HCT116 (cell line): ENCODE results near the gene CDH26. TPM values are rescaled to one million over a fixed set of nuclear protein-coding genes. Genes with fewer than 3 reads are reported as not detected.

ENCODE experiments used
- ATAC-seq: fragments of 200-7000 bp; cut with Tn5 transposase; 2 replicates; pipeline ENCODE4 v1.9.1; 2020; ENCODE audit warnings: mild to moderate bottlenecking, moderate library complexity
- BruUV-seq: library from RNA; stranded (reverse); fragments of 400-500 nt; replicated peaks from 2 replicates; lab custom pipeline; 2021; lab: Mats Ljungman, UMichigan
- CTCF ChIA-PET: fragments of 300-600 bp; sonication (Branson Sonifier 250); formaldehyde crosslinking; loops from one replicate; lab custom pipeline; 2021; ENCODE audit warnings: antibody characterized with exemption; lab: Charles Lee
- POLR2A ChIA-PET: fragments of 300-600, 350-600 bp; sonication (Branson Sonifier 250); formaldehyde crosslinking; loops from one replicate; lab custom pipeline; 2021; ENCODE audit warnings: antibody characterized with exemption; lab: Charles Lee
- RAD21 ChIA-PET, 2 experiments: fragments of 300-600 bp; sonication (Branson Sonifier 250); formaldehyde crosslinking; loops; one replicate each; lab custom pipeline; 2023; ENCODE audit warnings: low total read pairs in 2 of 2; ENCODE audit not compliant: uncharacterized antibody in 2 of 2, unreplicated experiment in 2 of 2, low non-redundant PET in 1 of 2; lab: Charles Lee
- DNase-seq: peaks from one replicate; pipeline ENCODE4 v3.0.0-alpha.2; 2010; ENCODE audit warnings: low read depth, low spot score
- H2AFZ ChIP-seq: fragments of 200-600 bp; shearing (Covaris generic), sonication (generic); 2 replicates; pipeline ENCODE4 v1.6.1; 2017; ENCODE audit warnings: low read depth, mixed run types, mixed read lengths, antibody characterized with exemption, low read length; ENCODE audit not compliant: poor library complexity, severe bottlenecking
- H3K27ac ChIP-seq: 2 replicates; pipeline ENCODE4 v1.5.1; 2012; ENCODE audit warnings: low read depth, low read length
- H3K27me3 ChIP-seq: fragments of 200-600 bp; sonication (generic); 2 replicates; pipeline ENCODE4 v1.6.1; 2016; ENCODE audit warnings: mixed run types, low read length, mixed read lengths; ENCODE audit not compliant: insufficient read depth
- H3K36me3 ChIP-seq, 2 experiments: fragments of 200-500 bp in 1 of 2; fragments of 200-600 bp in 1 of 2; sonication (Bioruptor generic) in 1 of 2; sonication (generic) in 1 of 2; 2 replicates each; pipeline versions ENCODE4 v1.5.1 to v1.6.1; 2014 to 2016; ENCODE audit warnings: low read length in 2 of 2, inconsistent platforms in 1 of 2, mixed read lengths in 1 of 2, mixed run types in 1 of 2; ENCODE audit not compliant: insufficient read depth in 2 of 2, control insufficient read depth in 1 of 2
- H3K4me1 ChIP-seq, 2 experiments: fragments of 200-600 bp in 1 of 2; sonication (generic) in 1 of 2; 2 replicates each; pipeline versions ENCODE4 v1.5.1 to v1.6.1; 2012 to 2017; ENCODE audit warnings: low read length in 2 of 2, inconsistent platforms in 1 of 2, mild to moderate bottlenecking in 1 of 2, mixed read lengths in 1 of 2, mixed run types in 1 of 2, moderate library complexity in 1 of 2; ENCODE audit not compliant: insufficient read depth in 2 of 2, control insufficient read depth in 1 of 2
- H3K4me2 ChIP-seq: fragments of 200-600 bp; sonication (generic); 2 replicates; pipeline ENCODE4 v1.6.1; 2017; ENCODE audit warnings: mixed run types, low read length, mixed read lengths
- H3K4me3 ChIP-seq, 2 experiments: fragments of 200-600 bp in 1 of 2; sonication (generic) in 1 of 2; replicated peaks in 1 of 2; 2 replicates each; pipeline ENCODE4 v1.5.1; 2011 to 2016; ENCODE audit warnings: low read length in 2 of 2, control low read depth in 1 of 2, low read depth in 1 of 2, mild to moderate bottlenecking in 1 of 2, mixed read lengths in 1 of 2, mixed run types in 1 of 2
- H3K79me2 ChIP-seq: fragments of 200-600 bp; sonication (generic); 2 replicates; pipeline ENCODE4 v1.6.1; 2017; ENCODE audit warnings: mild to moderate bottlenecking, mixed run types, low read length, moderate library complexity, mixed read lengths; ENCODE audit not compliant: insufficient read depth
- H3K9ac ChIP-seq: fragments of 200-600 bp; sonication (generic); 2 replicates; pipeline ENCODE4 v1.6.1; 2016; ENCODE audit warnings: low read length, mixed read lengths
- H3K9me2 ChIP-seq: fragments of 200-600 bp; sonication (generic), shearing (Covaris generic); 2 replicates; pipeline ENCODE4 v1.6.1; 2017; ENCODE audit warnings: mixed run types, mild to moderate bottlenecking, moderate library complexity; ENCODE audit not compliant: insufficient read depth
- H3K9me3 ChIP-seq, 2 experiments: fragments of 200-500 bp in 1 of 2; fragments of 200-600 bp in 1 of 2; sonication (Bioruptor generic) in 1 of 2; sonication (generic) in 1 of 2; 2 replicates each; pipeline ENCODE4 v1.6.1; 2014 to 2017; ENCODE audit warnings: low read length in 2 of 2, mixed read lengths in 2 of 2, inconsistent platforms in 1 of 2, low read depth in 1 of 2, mild to moderate bottlenecking in 1 of 2, mixed run types in 1 of 2, moderate library complexity in 1 of 2; ENCODE audit not compliant: control insufficient read depth in 1 of 2, insufficient read depth in 1 of 2
- H4K20me1 ChIP-seq: fragments of 200-600 bp; sonication (generic), shearing (Covaris generic); 2 replicates; pipeline ENCODE4 v1.6.1; 2017; ENCODE audit warnings: mixed run types, mild to moderate bottlenecking, moderate library complexity; ENCODE audit not compliant: insufficient read depth
- CBX3 ChIP-seq: IDR thresholded peaks from 2 replicates; pipeline ENCODE4 v1.6.1; 2012; ENCODE audit warnings: low read depth
- CEBPB ChIP-seq: IDR thresholded peaks from 2 replicates; pipeline ENCODE4 v1.6.1; 2012; ENCODE audit warnings: low read depth
- CTCF ChIP-seq, 3 experiments: fragments of 200-600 bp in 1 of 3; sonication (generic) in 1 of 3; IDR thresholded peaks in 2 of 3; conservative IDR thresholded peaks in 1 of 3; 2 replicates each; pipeline ENCODE4 v1.5.1; 2012 to 2017; ENCODE audit warnings: low read depth in 2 of 3, low read length in 2 of 3, antibody characterized with exemption in 1 of 3, borderline replicate concordance in 1 of 3, control low read depth in 1 of 3, mild to moderate bottlenecking in 1 of 3, mixed read lengths in 1 of 3, mixed run types in 1 of 3, moderate library complexity in 1 of 3; ENCODE audit not compliant: insufficient read depth in 1 of 3
- EGR1 ChIP-seq: IDR thresholded peaks from 2 replicates; pipeline ENCODE4 v1.6.1; 2012; ENCODE audit warnings: low read depth
- ELF1 ChIP-seq: IDR thresholded peaks from 2 replicates; pipeline ENCODE4 v1.6.1; 2012; ENCODE audit warnings: low read depth, borderline replicate concordance
- EZH2phosphoT487 ChIP-seq: fragments of 200-600 bp; IDR thresholded peaks from 2 replicates; pipeline ENCODE4 v1.6.1; 2018; ENCODE audit warnings: antibody characterized with exemption, borderline replicate concordance
- POLR2A ChIP-seq: IDR thresholded peaks from 2 replicates; pipeline ENCODE4 v1.7.0; 2011; ENCODE audit warnings: borderline replicate concordance; ENCODE audit not compliant: insufficient read depth, insufficient read length; ENCODE audit errors: extremely low read depth
- POLR2AphosphoS5 ChIP-seq: IDR thresholded peaks from 2 replicates; pipeline ENCODE4 v1.6.1; 2011; ENCODE audit warnings: mild to moderate bottlenecking, low read depth, low read length, moderate library complexity
- RAD21 ChIP-seq: IDR thresholded peaks from 2 replicates; pipeline ENCODE4 v1.6.1; 2012; ENCODE audit warnings: low read depth, mild to moderate bottlenecking
- SIN3A ChIP-seq: IDR thresholded peaks from 2 replicates; pipeline ENCODE4 v1.6.1; 2012; ENCODE audit warnings: low read depth
- SP1 ChIP-seq: IDR thresholded peaks from 2 replicates; pipeline ENCODE4 v1.6.1; 2012; ENCODE audit warnings: low read depth
- TCF7L2 ChIP-seq: IDR thresholded peaks from 2 replicates; pipeline ENCODE4 v1.7.0; 2011; ENCODE audit warnings: borderline replicate concordance, inconsistent platforms; ENCODE audit not compliant: insufficient read depth, insufficient read length; ENCODE audit errors: extremely low read depth
- YY1 ChIP-seq: IDR thresholded peaks from 2 replicates; pipeline ENCODE4 v1.6.1; 2011; ENCODE audit warnings: low read length, low read depth, moderate library complexity, mild to moderate bottlenecking; ENCODE audit not compliant: insufficient replicate concordance; ENCODE audit errors: extremely low read depth
- ZBTB33 ChIP-seq: IDR thresholded peaks from 2 replicates; pipeline ENCODE4 v1.6.1; 2011; ENCODE audit warnings: mild to moderate bottlenecking, low read length, moderate library complexity; ENCODE audit not compliant: insufficient replicate concordance; ENCODE audit errors: extremely low read depth
- ZFX ChIP-seq: fragments of 450-650 bp; IDR thresholded peaks from 2 replicates; pipeline ENCODE4 v1.6.1; 2017
- intact Hi-C: fragments of 100-400 bp; cut with micrococcal nuclease; formaldehyde crosslinking; loops from 2 replicates; pipeline ENCODE4 v1.10.0; 2022
- total RNA-seq: library from RNA; stranded (reverse); gene quantifications from one replicate; pipeline ENCODE4 v1.2.1, GENCODE V29; 2021; ENCODE audit not compliant: unreplicated experiment

CDH26 gene
- total RNA-seq, 1 experiment from 2014 or later: 0.34 TPM

GRCh38 chr20:60009826-60010616 lies 51.8 kb downstream of the CDH26 start:
- Histone ChIP-seq H2AFZ (no peak overlapping the region), H3K27me3 (no peaks in the 10 kb centered on the region), H3K9me3 (no peaks in the 10 kb centered on the region), H4K20me1 (no peaks in the 10 kb centered on the region), H3K27ac (no peak overlapping the region), H3K9ac (no peak overlapping the region), H3K79me2 (no peaks in the 10 kb centered on the region), H3K4me1 (no peaks in the 10 kb centered on the region), H3K4me2 (no peak overlapping the region), H3K9me2 (no peaks in the 10 kb centered on the region), H3K36me3 (no peaks in the 10 kb centered on the region), H3K4me3 (no peak overlapping the region)
- ChIA-PET POLR2A (no interaction called here), CTCF (interaction anchor here (1.2 kb wide), 1 partner anchor 65 kb away, joined by 3 read pairs; no protein-coding TSS in a partner anchor), RAD21 (no interaction called here)
- no peak for TF ChIP-seq TCF7L2
- no peak for TF ChIP-seq EGR1
- TF ChIP-seq CBX3: no peak
- TF ChIP-seq RAD21: peak; percentile 34
- TF ChIP-seq ZBTB33: no peak
- no peak for TF ChIP-seq CEBPB
- no peak for TF ChIP-seq POLR2AphosphoS5
- no peak for TF ChIP-seq ZFX
- peak; percentile 11 to 64 (median 48); a peak in 4 of 6 replicates for TF ChIP-seq CTCF (IDR thresholded peaks at IDR 0.05 in 2 of 3, conservative IDR thresholded peaks at IDR 0.05 in 1 of 3; ENCODE audit: borderline replicate concordance in 1 of 3, insufficient read depth in 1 of 3, low read depth in 2 of 3, low read length in 2 of 3)
- TF ChIP-seq EZH2phosphoT487: no peak
- TF ChIP-seq SP1: no peak
- TF ChIP-seq SIN3A: no peak
- TF ChIP-seq POLR2A: no peak
- no peak for TF ChIP-seq YY1
- no peak for TF ChIP-seq ELF1
- DNase-seq (no peak), ATAC-seq (peak; percentile 83)
- intact Hi-C loops: no loop called here
- BruUV-seq: no TSS peak
